Measurements from ENCODE around the gene ZNF653. TPM values are rescaled to one million over a fixed set of nuclear protein-coding genes. Genes with fewer than 3 reads are reported as not detected.

Gene ZNF653
- total and polyA plus RNA-seq, 2 of the 8 experiments (the other 6 are each of a cell fraction or from before 2014, with no cell fraction given) = 7.0 to 7.9 TPM

DNA sequence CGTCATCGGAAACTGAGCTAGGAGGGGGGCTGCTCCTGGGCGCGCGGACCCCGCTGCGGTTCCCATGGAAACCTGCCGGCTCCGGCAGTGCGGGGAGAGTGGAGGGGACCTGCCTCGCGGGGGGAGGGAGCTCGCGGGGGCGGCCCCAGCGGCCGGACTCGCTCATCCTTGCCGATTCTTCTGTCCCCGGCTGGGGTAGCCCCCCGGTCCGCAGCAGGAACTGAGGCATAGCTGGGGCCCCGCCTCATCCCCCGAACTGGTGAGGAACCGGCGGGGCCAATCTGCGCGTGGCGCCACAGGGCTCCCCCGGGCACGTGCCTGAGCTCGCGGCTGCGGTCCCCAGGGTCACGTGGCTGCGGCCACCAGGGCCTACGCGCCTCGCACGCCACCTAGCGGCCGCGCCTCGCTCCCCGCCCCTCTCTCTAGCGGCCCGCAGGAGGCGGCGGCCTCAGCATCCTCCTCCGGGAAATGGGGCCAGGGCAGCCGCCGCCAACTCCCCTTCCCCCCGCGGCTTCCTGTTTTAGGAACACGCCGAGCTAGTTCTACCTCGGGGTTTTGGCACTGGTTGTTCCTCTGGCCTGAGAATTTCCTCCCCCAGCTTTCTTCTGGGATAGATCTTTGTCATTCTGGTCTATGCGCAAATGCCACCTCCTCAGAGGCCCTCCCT, 23.1 kb downstream of the ZNF653 start (continued):
- TF ChIP-seq, protein P1, sequence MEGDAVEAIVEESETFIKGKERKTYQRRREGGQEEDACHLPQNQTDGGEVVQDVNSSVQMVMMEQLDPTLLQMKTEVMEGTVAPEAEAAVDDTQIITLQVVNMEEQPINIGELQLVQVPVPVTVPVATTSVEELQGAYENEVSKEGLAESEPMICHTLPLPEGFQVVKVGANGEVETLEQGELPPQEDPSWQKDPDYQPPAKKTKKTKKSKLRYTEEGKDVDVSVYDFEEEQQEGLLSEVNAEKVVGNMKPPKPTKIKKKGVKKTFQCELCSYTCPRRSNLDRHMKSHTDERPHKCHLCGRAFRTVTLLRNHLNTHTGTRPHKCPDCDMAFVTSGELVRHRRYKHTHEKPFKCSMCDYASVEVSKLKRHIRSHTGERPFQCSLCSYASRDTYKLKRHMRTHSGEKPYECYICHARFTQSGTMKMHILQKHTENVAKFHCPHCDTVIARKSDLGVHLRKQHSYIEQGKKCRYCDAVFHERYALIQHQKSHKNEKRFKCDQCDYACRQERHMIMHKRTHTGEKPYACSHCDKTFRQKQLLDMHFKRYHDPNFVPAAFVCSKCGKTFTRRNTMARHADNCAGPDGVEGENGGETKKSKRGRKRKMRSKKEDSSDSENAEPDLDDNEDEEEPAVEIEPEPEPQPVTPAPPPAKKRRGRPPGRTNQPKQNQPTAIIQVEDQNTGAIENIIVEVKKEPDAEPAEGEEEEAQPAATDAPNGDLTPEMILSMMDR (IDR thresholded peaks at IDR 0.05; ENCODE audit: control extremely low read depth in 1 of 3, insufficient read depth in 1 of 3, low read depth in 1 of 3, low read length in 3 of 3) = peak; percentile 93 to 97 (median 96)
- no peak for TF ChIP-seq PHF8 (conservative IDR thresholded peaks at IDR 0.05; ENCODE audit: low read depth, low read length)
- TF ChIP-seq KDM1A (IDR thresholded peaks at IDR 0.05; ENCODE audit: borderline replicate concordance, low read length) = peak; percentile 98
- TF ChIP-seq CHD1 (IDR thresholded peaks at IDR 0.05; ENCODE audit: low read depth, low read length) = no peak
- TF ChIP-seq HDAC6 (IDR thresholded peaks at IDR 0.05; ENCODE audit: low read depth, low read length) = no peak
- TF ChIP-seq YY1 (IDR thresholded peaks at IDR 0.05; ENCODE audit: low read depth, low read length) = 0 out of 2 replicates have a peak, but pooled peaks have one; percentile 47
- TF ChIP-seq JUND (IDR thresholded peaks at IDR 0.05; ENCODE audit: low read length) = 0 out of 2 replicates have a peak, but pooled peaks have one; percentile 39
- TF ChIP-seq, protein P2, sequence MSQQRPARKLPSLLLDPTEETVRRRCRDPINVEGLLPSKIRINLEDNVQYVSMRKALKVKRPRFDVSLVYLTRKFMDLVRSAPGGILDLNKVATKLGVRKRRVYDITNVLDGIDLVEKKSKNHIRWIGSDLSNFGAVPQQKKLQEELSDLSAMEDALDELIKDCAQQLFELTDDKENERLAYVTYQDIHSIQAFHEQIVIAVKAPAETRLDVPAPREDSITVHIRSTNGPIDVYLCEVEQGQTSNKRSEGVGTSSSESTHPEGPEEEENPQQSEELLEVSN (IDR thresholded peaks at IDR 0.05) = peak; percentile 97
- peak; percentile 82; the same call in 1 of the 2 replicates for TF ChIP-seq GTF2F1 (IDR thresholded peaks at IDR 0.05; ENCODE audit: borderline replicate concordance, low read depth, low read length)
- TF ChIP-seq SIRT6 (IDR thresholded peaks at IDR 0.05; ENCODE audit: low read length) = no peak
- TF ChIP-seq KDM4A (IDR thresholded peaks at IDR 0.05; ENCODE audit: low read depth, low read length, severe bottlenecking) = no peak
- TF ChIP-seq SAP30 (IDR thresholded peaks at IDR 0.05; ENCODE audit: insufficient read depth, insufficient replicate concordance, low read length) = no peak
- TF ChIP-seq SUZ12 (IDR thresholded peaks at IDR 0.05; ENCODE audit: low read length) = no peak
- TF ChIP-seq, protein P3, sequence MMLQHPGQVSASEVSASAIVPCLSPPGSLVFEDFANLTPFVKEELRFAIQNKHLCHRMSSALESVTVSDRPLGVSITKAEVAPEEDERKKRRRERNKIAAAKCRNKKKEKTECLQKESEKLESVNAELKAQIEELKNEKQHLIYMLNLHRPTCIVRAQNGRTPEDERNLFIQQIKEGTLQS (IDR thresholded peaks at IDR 0.05; ENCODE audit: insufficient read depth, low read depth, low read length) = peak; percentile 96
- no peak for TF ChIP-seq SP2 (IDR thresholded peaks at IDR 0.05; ENCODE audit: low read length)
- TF ChIP-seq POLR2AphosphoS5 (IDR thresholded peaks at IDR 0.05; ENCODE audit: low read depth, low read length) = no peak; the same call in none of the 2 replicates
- TF ChIP-seq, protein P4, sequence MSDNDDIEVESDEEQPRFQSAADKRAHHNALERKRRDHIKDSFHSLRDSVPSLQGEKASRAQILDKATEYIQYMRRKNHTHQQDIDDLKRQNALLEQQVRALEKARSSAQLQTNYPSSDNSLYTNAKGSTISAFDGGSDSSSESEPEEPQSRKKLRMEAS (IDR thresholded peaks at IDR 0.05) = peak; percentile 100
- TF ChIP-seq TCF12 (IDR thresholded peaks at IDR 0.05; ENCODE audit: low read depth, low read length) = 0 out of 2 replicates have a peak, but pooled peaks have one; percentile 9
- 0 out of 2 replicates have a peak, but pooled peaks have one; percentile 56 for TF ChIP-seq SP1 (IDR thresholded peaks at IDR 0.05; ENCODE audit: low read depth, low read length)
- peak; percentile 41 for TF ChIP-seq TAF7 (optimal IDR thresholded peaks at IDR 0.05; ENCODE audit: borderline replicate concordance, low read depth, low read length)
- no peak for TF ChIP-seq BRCA1 (IDR thresholded peaks at IDR 0.05; ENCODE audit: low read depth, low read length)
